Measurements from ENCODE around the gene FMN2. TPM values are rescaled to one million over a fixed set of nuclear protein-coding genes. Genes with fewer than 3 reads are reported as not detected.

The FMN2 gene
- total RNA-seq, 1 experiment from 2014 or later, result 5.3 TPM

GRCh38 chr1:240099748-240100147 lies 8.1 kb downstream of the FMN2 start:
- no peak for TF ChIP-seq CTCF (IDR thresholded peaks at IDR 0.05; ENCODE audit: unreplicated experiment)
- intact Hi-C loops (cut with micrococcal nuclease), result no loop called here
- Mint-ChIP-seq H3K27ac (ENCODE audit: low read depth, unreplicated experiment) (no peak overlapping the region), H3K4me3 (ENCODE audit: unreplicated experiment) (no peak overlapping the region), H3K4me1 (ENCODE audit: insufficient read depth, unreplicated experiment) (no peaks in the 10 kb centered on the region), H3K27me3 (ENCODE audit: insufficient read depth, unreplicated experiment) (no peaks in the 10 kb centered on the region), H3K36me3 (ENCODE audit: insufficient read depth, unreplicated experiment) (no peaks in the 10 kb centered on the region), H3K9me3 (ENCODE audit: unreplicated experiment) (no peaks in the 10 kb centered on the region)
- no peak for DNase-seq (ENCODE audit: unreplicated experiment)
- ChIA-PET POLR2A (no interaction called here), CTCF (interaction anchor here (0.6 kb wide), 1 partner anchor 74 kb away, joined by 3 read pairs; no protein-coding TSS in a partner anchor)
- BruUV-seq (replicated peaks), result no TSS peak

GRCh38 chr1:240100371-240100934 lies 8.8 kb downstream of the FMN2 start:
- Mint-ChIP-seq H3K27me3 (ENCODE audit: insufficient read depth, unreplicated experiment) (no peaks in the 10 kb centered on the region), H3K27ac (ENCODE audit: low read depth, unreplicated experiment) (no peak overlapping the region), H3K36me3 (ENCODE audit: insufficient read depth, unreplicated experiment) (no peaks in the 10 kb centered on the region), H3K9me3 (ENCODE audit: unreplicated experiment) (no peaks in the 10 kb centered on the region), H3K4me1 (ENCODE audit: insufficient read depth, unreplicated experiment) (no peaks in the 10 kb centered on the region), H3K4me3 (ENCODE audit: unreplicated experiment) (no peak overlapping the region)
- ChIA-PET POLR2A (no interaction called here), CTCF (interaction anchor here (0.6 to 1.0 kb wide), 3 partner anchors 47 to 506 kb away, joined by 4 to 5 read pairs (median 5); no protein-coding TSS in a partner anchor)
- no peak for TF ChIP-seq CTCF (IDR thresholded peaks at IDR 0.05; ENCODE audit: unreplicated experiment)
- BruUV-seq (replicated peaks), result no TSS peak
- intact Hi-C loops (cut with micrococcal nuclease), result no loop called here
- DNase-seq (ENCODE audit: unreplicated experiment), result no peak

GRCh38 chr1:240101306-240101705 lies 9.6 kb downstream of the FMN2 start:
- Mint-ChIP-seq H3K36me3 (ENCODE audit: insufficient read depth, unreplicated experiment) (no peaks in the 10 kb centered on the region), H3K27me3 (ENCODE audit: insufficient read depth, unreplicated experiment) (no peaks in the 10 kb centered on the region), H3K4me1 (ENCODE audit: insufficient read depth, unreplicated experiment) (no peaks in the 10 kb centered on the region), H3K9me3 (ENCODE audit: unreplicated experiment) (no peaks in the 10 kb centered on the region), H3K4me3 (ENCODE audit: unreplicated experiment) (no peak overlapping the region), H3K27ac (ENCODE audit: low read depth, unreplicated experiment) (no peak overlapping the region)
- intact Hi-C loops (cut with micrococcal nuclease), result no loop called here
- no TSS peak for BruUV-seq (replicated peaks)
- ChIA-PET POLR2A (interaction anchor here (0.7 kb wide), 1 partner anchor 845 kb away, joined by 3 read pairs; no protein-coding TSS in a partner anchor), CTCF (interaction anchor here (0.6 to 1.5 kb wide), 7 partner anchors 16 to 622 kb away, joined by 3 to 5 read pairs (median 4); no protein-coding TSS in a partner anchor)
- no peak for DNase-seq (ENCODE audit: unreplicated experiment)
- no peak for TF ChIP-seq CTCF (IDR thresholded peaks at IDR 0.05; ENCODE audit: unreplicated experiment)

GRCh38 chr1:240101737-240102136 lies 10.1 kb downstream of the FMN2 start:
- BruUV-seq (replicated peaks), result no TSS peak
- no peaks in the 10 kb centered on the region for H3K4me1 Mint-ChIP-seq (ENCODE audit: insufficient read depth, unreplicated experiment)
- no peak for TF ChIP-seq CTCF (IDR thresholded peaks at IDR 0.05; ENCODE audit: unreplicated experiment)
- intact Hi-C loops (cut with micrococcal nuclease), result no loop called here
- ChIA-PET CTCF (interaction anchor here (0.6 to 1.5 kb wide), 9 partner anchors 16 to 621 kb away, joined by 3 to 8 read pairs (median 4); no protein-coding TSS in a partner anchor), POLR2A (interaction anchor here (0.7 kb wide), 1 partner anchor 38 kb away, joined by 3 read pairs; no protein-coding TSS in a partner anchor)
- no peaks in the 10 kb centered on the region for H3K36me3 Mint-ChIP-seq (ENCODE audit: insufficient read depth, unreplicated experiment)
- no peak overlapping the region for H3K27ac Mint-ChIP-seq (ENCODE audit: low read depth, unreplicated experiment)
- H3K9me3 Mint-ChIP-seq (ENCODE audit: unreplicated experiment), result no peaks in the 10 kb centered on the region
- no peaks in the 10 kb centered on the region for H3K27me3 Mint-ChIP-seq (ENCODE audit: insufficient read depth, unreplicated experiment)
- no peak overlapping the region for H3K4me3 Mint-ChIP-seq (ENCODE audit: unreplicated experiment)
- DNase-seq (ENCODE audit: unreplicated experiment), result no peak
